DMS79 (cell line): ENCODE results near the gene ADAMTS4.

Experiments used
- DNase-seq: peaks from one replicate; lab custom pipeline; 2025; lab: John Stamatoyannopoulos, UW

The ADAMTS4 gene

DNA sequence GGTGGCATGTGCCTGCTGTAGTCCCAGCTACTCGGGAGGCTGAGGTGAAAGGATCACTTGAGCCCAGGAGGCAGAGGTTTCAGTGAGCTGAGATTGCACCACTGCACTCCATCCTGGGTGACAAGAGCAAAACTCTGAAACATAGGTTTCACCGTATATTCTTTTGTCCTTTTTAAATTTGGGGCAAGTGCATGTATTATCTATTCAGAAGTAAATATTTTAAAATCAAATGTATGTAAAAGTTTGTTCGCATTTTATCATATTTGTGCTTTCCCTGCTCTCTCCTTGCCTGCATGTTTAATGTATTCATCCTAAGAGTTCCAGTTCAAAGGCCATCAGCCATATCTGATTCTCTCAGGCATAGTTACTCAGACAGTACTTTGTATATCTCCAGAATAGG lies 53.0 kb downstream of the ADAMTS4 start:
- DNase-seq: no peak

GRCh38 chr1:161140755-161141400 lies 58.0 kb downstream of the ADAMTS4 start:
- DNase-seq: no peak

- no peak for DNase-seq
Measured at GRCh38 chr1:161139766-161140165, 59.1 kb downstream of the ADAMTS4 start.

GRCh38 chr1:161138431-161138830 lies 60.4 kb downstream of the ADAMTS4 start:
- DNase-seq: no peak

- no peak for DNase-seq
Measured at GRCh38 chr1:161137881-161138280, 61.0 kb downstream of the ADAMTS4 start.
